HG03060 (cell line): ENCODE measurements around the gene SNX12.
"Not testable (repeated sequence)": the region's sequence is repeated elsewhere in the genome, so short reads cannot be mapped to it uniquely, and the experiment has no call there.

Experiments
- ATAC-seq: cut with Tn5 transposase; IDR thresholded peaks from one replicate; pipeline ENCODE4 v1.9.1; 2021; ENCODE audit warnings: low read depth, moderate number of reproducible peaks; ENCODE audit not compliant: unreplicated experiment

The SNX12 gene

GRCh38 chrX:71095033-71095432 lies 26.9 kb upstream of the SNX12 start:
- no peak for ATAC-seq

DNA sequence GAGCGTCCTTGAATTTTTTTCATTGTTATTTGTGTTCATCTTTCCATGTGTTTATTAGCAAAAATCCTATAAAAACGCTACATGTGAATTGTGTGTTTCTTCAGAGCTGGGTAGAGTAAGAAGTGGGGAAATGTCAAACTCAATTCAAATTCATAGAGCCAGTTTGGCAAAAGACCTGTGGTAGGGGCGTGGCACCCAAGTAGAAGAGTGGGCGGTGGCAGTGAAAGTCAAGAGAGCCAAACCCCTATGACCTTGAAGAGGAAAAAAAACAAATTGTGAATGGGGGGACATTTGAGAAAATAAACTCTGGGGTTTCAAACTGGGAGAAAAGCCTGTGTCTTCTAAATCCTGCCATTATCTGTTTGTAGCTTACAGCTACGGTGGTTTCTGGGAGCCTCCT lies 23.1 kb upstream of the SNX12 start:
- ATAC-seq = no peak

- ATAC-seq = no peak
Measured at GRCh38 chrX:71085900-71086299, 17.8 kb upstream of the SNX12 start.

DNA sequence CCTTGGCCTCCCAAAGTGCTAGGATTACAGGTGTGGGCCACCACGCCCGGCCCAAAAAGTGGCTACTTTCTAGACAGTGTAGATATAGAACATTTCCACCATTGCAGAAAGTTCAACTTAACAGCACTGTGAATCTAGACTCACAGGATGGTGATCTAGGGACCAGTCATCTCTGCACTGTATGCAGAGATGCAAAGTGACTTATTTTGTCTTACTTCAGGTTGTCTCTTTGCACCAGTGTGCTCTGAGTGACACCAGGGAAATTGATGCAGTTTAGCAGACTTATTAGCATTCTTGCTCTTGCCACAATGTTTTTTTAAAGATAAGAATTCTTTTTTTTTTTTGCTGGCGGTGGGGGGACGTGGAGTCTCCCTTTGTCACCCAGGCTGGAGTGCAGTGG lies 14.7 kb upstream of the SNX12 start:
- ATAC-seq = no peak

GRCh38 chrX:71082124-71082647 lies 14.1 kb upstream of the SNX12 start:
- ATAC-seq = no peak

DNA sequence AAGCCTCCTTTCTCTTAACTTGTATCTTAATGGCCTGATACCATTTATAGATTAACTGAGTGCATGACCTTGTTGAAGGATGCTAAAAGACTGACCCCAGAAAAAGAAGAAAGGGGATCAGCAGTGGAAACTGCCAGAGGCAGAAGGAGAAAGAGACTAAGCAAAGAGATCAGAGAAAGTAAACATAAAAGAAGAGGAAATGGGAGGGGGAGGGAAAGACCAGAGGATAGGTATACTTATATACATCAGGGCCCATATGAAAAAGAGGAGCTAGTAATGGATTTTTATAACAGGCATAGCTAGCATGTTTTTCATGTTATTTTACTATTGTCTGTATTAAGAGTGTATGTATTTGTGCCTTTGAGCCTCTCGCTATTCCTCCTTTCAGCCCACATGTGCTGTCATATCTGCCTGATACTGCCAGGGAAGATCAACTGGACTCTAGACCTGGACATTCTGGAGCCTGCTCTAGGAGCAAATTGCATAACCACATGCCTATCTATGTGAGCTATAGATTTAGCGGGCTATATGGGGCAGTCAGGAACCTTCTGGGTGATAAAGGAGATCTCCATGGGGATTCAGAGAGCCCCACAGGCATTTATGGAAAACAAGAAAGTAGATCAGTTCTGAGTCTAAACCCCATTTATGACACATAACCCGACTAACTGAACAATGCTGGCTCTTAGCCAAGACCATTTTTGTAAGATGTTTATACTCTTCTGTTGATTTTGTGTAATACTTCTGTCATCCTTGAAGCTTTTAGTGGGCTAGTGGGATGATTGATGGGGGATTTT lies 13.4 kb upstream of the SNX12 start:
- no peak for ATAC-seq

- no peak for ATAC-seq
Measured at GRCh38 chrX:71070531-71070930, 2.4 kb upstream of the SNX12 start.

- no peak for ATAC-seq
Measured at GRCh38 chrX:71067712-71068043, 456 bp downstream of the SNX12 start.

DNA sequence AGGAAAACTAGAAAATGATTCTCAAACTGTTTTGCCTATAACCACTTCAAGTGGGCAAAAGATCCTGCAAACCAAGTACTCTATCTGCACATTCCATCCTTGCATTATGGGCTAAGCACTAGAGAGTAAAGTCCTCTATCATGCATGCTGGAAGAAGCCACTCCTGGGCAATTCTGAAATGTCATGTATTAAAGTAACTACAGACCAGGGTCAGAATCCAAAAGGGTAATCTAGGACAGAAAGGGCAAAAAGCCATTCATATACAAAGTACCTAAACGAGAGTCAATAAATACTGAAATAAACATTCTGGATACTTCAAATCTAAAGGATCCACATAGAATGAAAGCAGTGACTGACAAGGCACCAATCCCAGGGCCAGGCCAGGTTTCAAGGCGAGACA lies 1.0 kb downstream of the SNX12 start:
- ATAC-seq = no peak

GRCh38 chrX:71060127-71060526 lies 8.0 kb downstream of the SNX12 start:
- ATAC-seq = no peak

DNA sequence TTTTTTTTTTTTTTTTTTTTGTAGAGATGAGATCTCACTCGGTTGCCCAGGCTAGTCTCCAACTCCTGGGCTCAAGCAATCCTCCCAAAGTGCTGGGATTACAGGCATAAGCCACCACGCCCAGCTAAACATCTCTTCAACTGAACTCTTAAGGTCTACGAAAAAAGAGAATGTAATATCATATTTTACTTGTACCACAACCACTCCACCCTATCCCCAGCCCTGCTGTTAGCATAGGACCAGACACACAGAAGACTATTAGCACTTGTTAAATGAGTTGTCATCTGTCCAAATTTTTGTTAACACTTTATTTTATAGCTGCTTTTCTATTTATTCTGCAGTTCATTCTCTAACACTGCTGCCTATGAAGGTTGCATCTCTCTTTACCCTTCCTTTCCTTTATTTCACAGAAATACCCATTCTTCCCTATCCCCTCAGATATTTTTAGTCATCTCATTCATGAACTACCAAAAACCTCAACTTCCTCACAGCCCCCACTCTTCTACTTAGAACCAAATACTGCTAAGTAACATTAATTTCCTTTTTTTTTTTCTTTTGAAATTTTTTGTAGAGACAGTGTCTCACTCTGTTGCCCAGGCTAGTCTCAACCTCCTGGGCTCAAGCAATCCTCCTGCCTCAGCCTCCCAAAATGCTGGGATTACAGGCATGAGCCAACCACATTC lies 10.1 kb downstream of the SNX12 start:
- ATAC-seq = no peak

DNA sequence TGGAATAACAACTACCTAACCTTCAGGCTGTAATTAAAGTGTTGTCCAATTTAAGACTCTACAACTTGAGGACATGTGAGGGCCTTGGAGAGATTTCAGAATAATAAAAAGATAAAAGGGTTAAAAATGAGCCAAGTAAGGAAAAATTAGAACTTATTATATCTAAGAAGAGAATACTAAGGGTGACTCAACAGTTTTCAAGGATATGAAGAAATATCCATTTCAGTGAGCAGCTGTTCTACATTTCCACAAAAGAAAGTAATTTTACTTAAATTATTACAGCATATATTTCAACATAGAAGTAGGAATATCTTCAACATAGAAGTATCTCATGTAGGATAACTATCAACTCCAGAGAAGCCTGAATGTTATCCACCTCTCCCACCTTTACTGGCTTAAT lies 11.3 kb downstream of the SNX12 start:
- ATAC-seq = no peak

GRCh38 chrX:71053217-71053621 lies 14.9 kb downstream of the SNX12 start:
- ATAC-seq = no peak

- no peak for ATAC-seq
Measured at GRCh38 chrX:71052721-71053120, 15.4 kb downstream of the SNX12 start.

GRCh38 chrX:71047891-71048290 lies 20.2 kb downstream of the SNX12 start:
- not testable (repeated sequence) for ATAC-seq

DNA sequence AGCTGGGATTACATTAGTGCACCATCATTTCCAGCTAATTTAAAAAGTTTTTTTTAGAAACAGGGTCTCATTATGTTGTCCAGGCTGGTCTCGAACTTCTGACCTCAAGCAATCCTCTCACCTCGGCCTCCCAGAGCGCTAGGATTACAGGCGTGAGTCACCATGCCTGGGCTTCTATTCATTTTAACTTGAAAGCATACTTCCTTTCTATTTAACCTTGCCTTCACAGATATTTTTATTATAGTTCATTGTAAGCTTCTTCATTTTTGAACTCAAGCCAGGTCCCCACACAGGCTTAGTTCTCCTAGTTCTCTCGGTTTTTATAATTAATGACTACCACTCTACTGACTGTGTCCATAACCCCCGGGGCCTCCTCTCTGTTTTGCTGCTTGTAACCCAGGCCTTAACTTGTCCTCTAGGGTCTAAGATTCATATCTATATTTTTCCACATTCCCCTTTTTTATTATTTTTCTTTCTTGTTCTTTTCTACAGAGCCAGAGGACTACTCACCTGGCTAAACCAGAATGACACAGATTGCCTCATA lies 50.7 kb downstream of the SNX12 start:
- ATAC-seq = no peak
